Renal pelvis (tissue), 3 donors: ENCODE results near the gene ZNF830. TPM values are rescaled to one million over a fixed set of nuclear protein-coding genes. Genes with fewer than 3 reads are reported as not detected.

Experiments
- polyA plus RNA-seq, 3 donors: library from polyadenylated mRNA; unstranded; fragments of 120-200 nt; gene quantifications; one replicate each; pipeline ENCODE4 v1.2.1, GENCODE V29; 2013; ENCODE audit not compliant: insufficient read length in 3 of 3

Gene ZNF830
- polyA plus RNA-seq, 3 donors: 22.5 to 25.1 (median 23.1) TPM

Other genes starting within 250 kb of the ZNF830 start
- gene CCT6B, start 80 bp upstream of the ZNF830 start, polyA plus RNA-seq: 1 to 10 TPM; 4.6 to 5.2 (median 5.2) TPM
- gene LIG3, start 19.0 kb downstream of the ZNF830 start, polyA plus RNA-seq: 10 to 100 TPM; 34.0 to 51.6 (median 42.5) TPM
- 10 to 100 TPM; 21.7 to 25.7 (median 24.7) TPM for gene RFFL, start 102.2 kb downstream of the ZNF830 start, polyA plus RNA-seq
- 10 to 100 TPM; 11.9 to 15.7 (median 15.2) TPM for gene RAD51D, start 158.3 kb downstream of the ZNF830 start, polyA plus RNA-seq
- under 1 TPM; 0.11 to 0.32 (median 0.25) TPM for gene FNDC8, start 160.1 kb downstream of the ZNF830 start, polyA plus RNA-seq
- 10 to 100 TPM; 16.7 to 19.8 (median 18.5) TPM for gene NLE1, start 180.8 kb downstream of the ZNF830 start, polyA plus RNA-seq
- under 1 TPM; 0.09 to 0.23 (median 0.16) TPM for gene UNC45B, start 186.3 kb downstream of the ZNF830 start, polyA plus RNA-seq
- not detected for gene SLC35G3, start 232.9 kb downstream of the ZNF830 start, polyA plus RNA-seq